WTC11 (cell line): Measurements from ENCODE around the gene BCAR3. TPM values are rescaled to one million over a fixed set of nuclear protein-coding genes. Genes with fewer than 3 reads are reported as not detected.

ENCODE experiments used
- ATAC-seq: fragments of 200-7000 bp; cut with Tn5 transposase; 2 replicates; pipeline ENCODE4 v1.10.0; 2021; ENCODE audit warnings: mild to moderate bottlenecking, moderate library complexity
- CTCF ChIA-PET: fragments of 300-600 bp; sonication (Branson Sonifier 250); formaldehyde crosslinking; loops from one replicate; lab custom pipeline; 2021; ENCODE audit warnings: antibody characterized with exemption; lab: Charles Lee
- POLR2A ChIA-PET: fragments of 350-600 bp; sonication (Branson Sonifier 250); formaldehyde crosslinking; loops from one replicate; lab custom pipeline; 2021; ENCODE audit warnings: antibody characterized with exemption; lab: Charles Lee
- DNase-seq: peaks from one replicate; pipeline ENCODE4 v3.0.0; 2021; ENCODE audit warnings: low spot score
- H3K27ac Mint-ChIP-seq: 2 replicates; pipeline ENCODE4 v1.8.0; 2021; ENCODE audit warnings: mixed read lengths
- H3K27me3 Mint-ChIP-seq: 2 replicates; pipeline ENCODE4 v1.8.0; 2021; ENCODE audit warnings: low read depth, mild to moderate bottlenecking, moderate library complexity, mixed read lengths
- H3K36me3 Mint-ChIP-seq: 2 replicates; pipeline ENCODE4 v1.8.0; 2021; ENCODE audit warnings: mixed read lengths
- H3K4me1 Mint-ChIP-seq: 2 replicates; pipeline ENCODE4 v1.8.0; 2022; ENCODE audit warnings: mixed read lengths
- H3K4me3 Mint-ChIP-seq: 2 replicates; pipeline ENCODE4 v1.8.0; 2021; ENCODE audit warnings: mild to moderate bottlenecking, moderate library complexity, mixed read lengths
- H3K9me3 Mint-ChIP-seq: 2 replicates; pipeline ENCODE4 v1.8.0; 2021; ENCODE audit warnings: mixed read lengths
- ATF2 ChIP-seq: sonication (generic); formaldehyde crosslinking; IDR thresholded peaks from 2 replicates; pipeline ENCODE4 v1.8.1; 2022; ENCODE audit warnings: low read depth, missing genetic modification reagents, borderline replicate concordance
- CBFB ChIP-seq: sonication (generic); formaldehyde crosslinking; IDR thresholded peaks from 2 replicates; pipeline ENCODE4 v1.8.1; 2022; ENCODE audit warnings: mild to moderate bottlenecking, low read depth, missing genetic modification reagents
- CDX4 ChIP-seq: fragments of 250-450 bp; sonication (Bioruptor Pico); IDR thresholded peaks from 2 replicates; pipeline ENCODE4 v1.9.0; 2021; ENCODE audit warnings: moderate library complexity, mild to moderate bottlenecking, inconsistent platforms, borderline replicate concordance
- E2F5 ChIP-seq: sonication (generic); formaldehyde crosslinking; IDR thresholded peaks from 2 replicates; pipeline ENCODE4 v1.8.1; 2022; ENCODE audit warnings: mild to moderate bottlenecking, moderate library complexity, missing genetic modification reagents
- ERG ChIP-seq: fragments of 250-450 bp; sonication (Bioruptor Pico); IDR thresholded peaks from 2 replicates; pipeline ENCODE4 v1.8.0; 2021; ENCODE audit warnings: mild to moderate bottlenecking
- FOXP4 ChIP-seq: sonication (generic); formaldehyde crosslinking; IDR thresholded peaks from 2 replicates; pipeline ENCODE4 v1.8.0; 2022; ENCODE audit warnings: mild to moderate bottlenecking, missing genetic modification reagents
- JAZF1 ChIP-seq: fragments of 250-450 bp; sonication (Bioruptor Pico); IDR thresholded peaks from 2 replicates; pipeline ENCODE4 v1.9.0; 2021; ENCODE audit warnings: moderate library complexity, mild to moderate bottlenecking, inconsistent platforms
- TEAD1 ChIP-seq: sonication (generic); formaldehyde crosslinking; IDR thresholded peaks from 2 replicates; pipeline ENCODE4 v1.8.0; 2022; ENCODE audit warnings: mild to moderate bottlenecking, missing genetic modification reagents
- USF2 ChIP-seq: sonication (generic); formaldehyde crosslinking; IDR thresholded peaks from 2 replicates; pipeline ENCODE4 v1.8.1; 2023; ENCODE audit warnings: mild to moderate bottlenecking, missing genetic modification reagents, moderate library complexity
- ZNF317 ChIP-seq: sonication (generic); formaldehyde crosslinking; IDR thresholded peaks from 2 replicates; pipeline ENCODE4 v1.8.1; 2023; ENCODE audit warnings: low read depth, mild to moderate bottlenecking, moderate library complexity, missing genetic modification reagents, borderline replicate concordance
- ZNF512 ChIP-seq: sonication (generic); formaldehyde crosslinking; IDR thresholded peaks from 2 replicates; pipeline ENCODE4 v1.8.1; 2022; ENCODE audit warnings: missing genetic modification reagents, borderline replicate concordance
- total RNA-seq: library from RNA; stranded (reverse); gene quantifications from 3 replicates; pipeline ENCODE4 v1.2.3, GENCODE V29; 2021
- TF ChIP-seq, protein P1 (sequence below): sonication (generic); formaldehyde crosslinking; IDR thresholded peaks from 2 replicates; pipeline ENCODE4 v1.8.0; 2022; ENCODE audit warnings: mild to moderate bottlenecking, missing genetic modification reagents

The BCAR3 gene
- total RNA-seq, 1 experiment from 2014 or later, result 14.8 TPM

GRCh38 chr1:93611668-93612067, 70.0 kb downstream of the BCAR3 start:
- no peak overlapping the region for H3K4me3 Mint-ChIP-seq
- ChIA-PET CTCF (no interaction called here), POLR2A (no interaction called here)
- no peak for ATAC-seq
- H3K36me3 Mint-ChIP-seq, result no peaks in the 10 kb centered on the region
- peaks cover 53% of the 10 kb centered on the region for H3K4me1 Mint-ChIP-seq
- no peaks in the 10 kb centered on the region for H3K27me3 Mint-ChIP-seq
- no peaks in the 10 kb centered on the region for H3K9me3 Mint-ChIP-seq
- H3K27ac Mint-ChIP-seq, result no peak overlapping the region
- no peak for TF ChIP-seq CDX4 (CRISPR knock-in tag)
- no peak for TF ChIP-seq ZNF512 (CRISPR knock-in tag)
- no peak for DNase-seq

- DNase-seq (no peak), ATAC-seq (no peak)
- Mint-ChIP-seq H3K27ac (no peak overlapping the region), H3K4me3 (no peak overlapping the region), H3K27me3 (no peaks in the 10 kb centered on the region), H3K36me3 (no peaks in the 10 kb centered on the region), H3K4me1 (peaks cover 31% of the 10 kb centered on the region), H3K9me3 (no peaks in the 10 kb centered on the region)
- ChIA-PET CTCF (no interaction called here), POLR2A (no interaction called here)
- TF ChIP-seq, protein P1, sequence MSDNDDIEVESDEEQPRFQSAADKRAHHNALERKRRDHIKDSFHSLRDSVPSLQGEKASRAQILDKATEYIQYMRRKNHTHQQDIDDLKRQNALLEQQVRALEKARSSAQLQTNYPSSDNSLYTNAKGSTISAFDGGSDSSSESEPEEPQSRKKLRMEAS (CRISPR knock-in tag), result no peak
- TF ChIP-seq E2F5 (no peak), CBFB (CRISPR knock-in tag) (no peak), ZNF317 (CRISPR knock-in tag) (no peak), ERG (CRISPR knock-in tag) (no peak), TEAD1 (no peak), JAZF1 (CRISPR knock-in tag) (no peak), USF2 (CRISPR knock-in tag) (no peak), ATF2 (CRISPR knock-in tag) (no peak), FOXP4 (CRISPR knock-in tag) (no peak)
Observed at GRCh38 chr1:93609536-93609935, 72.1 kb downstream of the BCAR3 start.
